K562 (cell line): ENCODE measurements around the gene ADAM22. TPM values are rescaled to one million over a fixed set of nuclear protein-coding genes. Genes with fewer than 3 reads are reported as not detected.

Experiments used
- ATF7 ChIP-seq: fragments of 450-650 bp; IDR thresholded peaks from 2 replicates; pipeline ENCODE4 v1.7.1; 2014; ENCODE audit warnings: mild to moderate bottlenecking, moderate library complexity
- DDX20 ChIP-seq: fragments of 450-650 bp; IDR thresholded peaks from 2 replicates; pipeline ENCODE4 v1.6.1; 2016; ENCODE audit warnings: missing genetic modification characterization, low read depth, mild to moderate bottlenecking, missing compliant biosample characterization, moderate library complexity
- ETV5 ChIP-seq: sonication (generic); formaldehyde crosslinking; IDR thresholded peaks from 2 replicates; pipeline ENCODE4 v1.4.0; 2020; ENCODE audit warnings: low read depth, mild to moderate bottlenecking, missing genetic modification reagents
- GABPB1 ChIP-seq: sonication (generic); formaldehyde crosslinking; IDR thresholded peaks from 2 replicates; pipeline ENCODE4 v1.8.0; 2022; ENCODE audit warnings: mild to moderate bottlenecking, missing genetic modification reagents
- GATAD2A ChIP-seq: fragments of 450-650 bp; IDR thresholded peaks from 2 replicates; pipeline ENCODE4 v1.6.1; 2017
- HNRNPL ChIP-seq: fragments of 200-400 bp; formaldehyde crosslinking; IDR thresholded peaks from 2 replicates; pipeline ENCODE4 v1.6.1; 2017; ENCODE audit warnings: low read depth, mild to moderate bottlenecking, low read length
- NR2C2 ChIP-seq, 2 experiments: fragments of 200-800 bp in 1 of 2; sonication (Bioruptor generic) in 1 of 2; sonication (generic) in 1 of 2; formaldehyde crosslinking in 1 of 2; IDR thresholded peaks; 2 replicates each; pipeline versions ENCODE4 v1.6.1 to v1.8.0; 2016 to 2022; ENCODE audit warnings: mild to moderate bottlenecking in 1 of 2, missing compliant biosample characterization in 1 of 2, missing genetic modification characterization in 1 of 2, missing genetic modification reagents in 1 of 2
- PHB ChIP-seq: fragments of 250-450 bp; sonication (Bioruptor Pico); IDR thresholded peaks from 2 replicates; pipeline ENCODE4 v1.5.0; 2021
- PTTG1 ChIP-seq: fragments of 450-650 bp; IDR thresholded peaks from 2 replicates; pipeline ENCODE4 v1.6.1; 2016; ENCODE audit warnings: low read depth, mild to moderate bottlenecking, missing genetic modification characterization, missing compliant biosample characterization
- SUPT5H ChIP-seq: fragments of 450-650 bp; IDR thresholded peaks from 2 replicates; pipeline ENCODE4 v1.6.1; 2016
- ZBTB17 ChIP-seq: fragments of 450-650 bp; formaldehyde crosslinking; IDR thresholded peaks from 2 replicates; pipeline ENCODE4 v1.4.0; 2020; ENCODE audit warnings: mild to moderate bottlenecking
- ZNF707 ChIP-seq: fragments of 250-450 bp; sonication (Bioruptor Pico); conservative IDR thresholded peaks from 2 replicates; pipeline ENCODE4 v1.8.0; 2022; ENCODE audit warnings: inconsistent platforms, mild to moderate bottlenecking, moderate library complexity
- polyA plus RNA-seq, 8 experiments: library from polyadenylated mRNA; depleted of rRNA in 4 of 8; stranded (reverse) in 5 of 8; unstranded in 3 of 8; fragments of >200 nt; fragmentation: Nextera tagmentation in 2 of 8; fragmentation: Illumina TruSeq in 1 of 8; extraction: Ambion mirVana in 2 of 8; extraction: Trizol in 1 of 8; gene quantifications; 2 replicates each; pipeline versions ENCODE4 v1.2.1 to v1.2.3, GENCODE V29; 2011 to 2014; ENCODE audit warnings: inconsistent platforms in 1 of 8, missing spikeins in 1 of 8
- total RNA-seq, 7 experiments: library from RNA; depleted of rRNA in 6 of 7; stranded (reverse); fragments of >200 nt in 6 of 7; fragmentation: Illumina TruSeq in 2 of 7; extraction: Trizol in 2 of 7; gene quantifications; 2 replicates each; pipeline versions ENCODE4 v1.2.1 to v1.2.3, GENCODE V29; 2011 to 2021; ENCODE audit warnings: low replicate concordance in 1 of 7
- TF ChIP-seq, protein P1 (sequence below): fragments of 450-650 bp; IDR thresholded peaks from 2 replicates; pipeline ENCODE4 v1.6.1; 2018; ENCODE audit warnings: mild to moderate bottlenecking, low read depth; ENCODE audit not compliant: partially characterized antibody
- TF ChIP-seq, protein P2 (sequence below): fragments of 250-450 bp; sonication (Bioruptor Pico); IDR thresholded peaks from 2 replicates; pipeline ENCODE4 v1.4.0; 2020; ENCODE audit warnings: borderline replicate concordance
- TF ChIP-seq, protein P3 (sequence below): fragments of 250-450 bp; sonication (Bioruptor Pico); IDR thresholded peaks from 2 replicates; pipeline ENCODE4 v1.9.0; 2021; ENCODE audit warnings: mild to moderate bottlenecking, inconsistent platforms
- TF ChIP-seq, protein P4 (sequence below), 2 experiments: fragments of 450-650 bp; conservative IDR thresholded peaks; 2 replicates each; pipeline ENCODE4 v1.6.1; 2017; ENCODE audit warnings: mild to moderate bottlenecking in 2 of 2, moderate library complexity in 2 of 2
- TF ChIP-seq, protein P5 (sequence below): sonication (generic); formaldehyde crosslinking; IDR thresholded peaks from 2 replicates; pipeline ENCODE4 v1.9.0; 2022; ENCODE audit warnings: mild to moderate bottlenecking, missing genetic modification reagents

ADAM22 gene
- total and polyA plus RNA-seq, 9 of the 15 experiments (the other 6 are each of a cell fraction or from before 2014, with no cell fraction given): 0.01 to 0.58 (median 0.18) TPM

DNA sequence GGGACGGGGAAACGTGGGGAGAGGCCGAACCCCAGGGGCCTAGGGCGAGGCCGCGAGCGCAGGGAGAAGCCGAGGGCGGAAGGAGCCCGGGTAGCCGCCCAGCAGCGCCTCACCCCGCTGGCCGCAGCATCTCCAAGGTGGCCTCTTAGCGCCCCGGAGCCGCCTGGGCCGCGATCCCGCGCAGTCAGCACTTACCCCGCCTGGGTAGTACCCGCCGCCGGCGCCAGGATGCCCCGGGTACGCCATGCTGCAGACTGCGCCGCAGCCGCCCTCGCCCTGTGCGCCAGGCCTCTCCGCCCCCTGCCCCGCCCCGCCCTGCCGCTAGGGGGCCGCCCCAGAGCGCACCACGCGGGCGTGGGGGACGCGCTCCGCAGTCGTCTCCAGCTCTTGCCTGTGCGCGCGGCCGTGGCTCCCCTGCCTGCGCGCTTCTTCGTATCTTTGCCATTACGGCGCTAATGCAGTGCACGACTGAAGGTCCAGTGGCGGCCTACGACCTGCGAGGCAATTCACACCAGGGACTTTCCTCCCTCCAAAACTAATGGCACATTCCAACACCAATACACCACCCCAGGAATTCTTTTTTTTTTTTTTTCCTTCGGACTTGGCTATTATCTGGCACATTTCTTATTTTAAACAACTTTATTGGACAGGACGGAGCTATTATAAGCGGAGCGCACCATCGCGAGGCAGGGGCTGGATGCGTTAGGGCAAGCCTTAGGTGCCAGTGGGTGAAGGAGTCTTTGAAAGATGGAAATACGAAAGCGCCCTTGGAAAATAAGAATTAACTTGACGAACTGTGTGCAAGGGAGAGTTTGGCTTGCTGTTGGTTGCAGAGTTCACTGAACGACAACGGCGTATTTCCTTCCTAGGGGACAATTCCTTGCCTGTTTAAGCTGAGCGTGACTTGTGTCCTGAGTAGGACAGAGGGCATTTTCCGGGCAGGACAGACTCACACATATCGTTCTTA lies 286.0 kb downstream of the ADAM22 start, which contains the start of gene SRI (continued):
- TF ChIP-seq, protein P1, sequence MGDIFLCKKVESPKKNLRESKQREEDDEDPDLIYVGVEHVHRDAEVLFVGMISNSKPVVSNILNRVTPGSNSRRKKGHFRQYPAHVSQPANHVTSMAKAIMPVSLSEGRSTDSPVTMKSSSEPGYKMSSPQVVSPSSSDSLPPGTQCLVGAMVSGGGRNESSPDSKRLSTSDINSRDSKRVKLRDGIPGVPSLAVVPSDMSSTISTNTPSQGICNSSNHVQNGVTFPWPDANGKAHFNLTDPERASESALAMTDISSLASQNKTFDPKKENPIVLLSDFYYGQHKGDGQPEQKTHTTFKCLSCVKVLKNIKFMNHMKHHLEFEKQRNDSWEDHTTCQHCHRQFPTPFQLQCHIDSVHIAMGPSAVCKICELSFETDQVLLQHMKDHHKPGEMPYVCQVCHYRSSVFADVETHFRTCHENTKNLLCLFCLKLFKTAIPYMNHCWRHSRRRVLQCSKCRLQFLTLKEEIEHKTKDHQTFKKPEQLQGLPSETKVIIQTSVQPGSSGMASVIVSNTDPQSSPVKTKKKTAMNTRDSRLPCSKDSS: no peak
- TF ChIP-seq, protein P2, sequence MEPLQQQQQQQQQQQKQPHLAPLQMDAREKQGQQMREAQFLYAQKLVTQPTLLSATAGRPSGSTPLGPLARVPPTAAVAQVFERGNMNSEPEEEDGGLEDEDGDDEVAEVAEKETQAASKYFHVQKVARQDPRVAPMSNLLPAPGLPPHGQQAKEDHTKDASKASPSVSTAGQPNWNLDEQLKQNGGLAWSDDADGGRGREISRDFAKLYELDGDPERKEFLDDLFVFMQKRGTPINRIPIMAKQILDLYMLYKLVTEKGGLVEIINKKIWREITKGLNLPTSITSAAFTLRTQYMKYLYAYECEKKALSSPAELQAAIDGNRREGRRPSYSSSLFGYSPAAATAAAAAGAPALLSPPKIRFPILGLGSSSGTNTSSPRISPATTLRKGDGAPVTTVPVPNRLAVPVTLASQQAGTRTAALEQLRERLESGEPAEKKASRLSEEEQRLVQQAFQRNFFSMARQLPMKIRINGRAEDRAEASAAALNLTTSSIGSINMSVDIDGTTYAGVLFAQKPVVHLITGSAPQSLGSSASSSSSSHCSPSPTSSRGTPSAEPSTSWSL (CRISPR knock-in tag): no peak
- TF ChIP-seq SUPT5H: peak; percentile 76
- no peak for TF ChIP-seq NR2C2 (CRISPR knock-in tag; IDR thresholded peaks at IDR 0.05)
- peak; percentile 30; the same call in 1 of the 2 replicates for TF ChIP-seq NR2C2 (tag; IDR thresholded peaks at IDR 0.05)
- TF ChIP-seq PHB (CRISPR knock-in tag): no peak
- TF ChIP-seq GABPB1 (CRISPR knock-in tag): peak; percentile 37
- no peak for TF ChIP-seq ZNF707 (CRISPR knock-in tag)
- no peak for TF ChIP-seq GATAD2A
- peak; percentile 100 for TF ChIP-seq ATF7
- peak; percentile 98 for TF ChIP-seq HNRNPL
- TF ChIP-seq, protein P3, sequence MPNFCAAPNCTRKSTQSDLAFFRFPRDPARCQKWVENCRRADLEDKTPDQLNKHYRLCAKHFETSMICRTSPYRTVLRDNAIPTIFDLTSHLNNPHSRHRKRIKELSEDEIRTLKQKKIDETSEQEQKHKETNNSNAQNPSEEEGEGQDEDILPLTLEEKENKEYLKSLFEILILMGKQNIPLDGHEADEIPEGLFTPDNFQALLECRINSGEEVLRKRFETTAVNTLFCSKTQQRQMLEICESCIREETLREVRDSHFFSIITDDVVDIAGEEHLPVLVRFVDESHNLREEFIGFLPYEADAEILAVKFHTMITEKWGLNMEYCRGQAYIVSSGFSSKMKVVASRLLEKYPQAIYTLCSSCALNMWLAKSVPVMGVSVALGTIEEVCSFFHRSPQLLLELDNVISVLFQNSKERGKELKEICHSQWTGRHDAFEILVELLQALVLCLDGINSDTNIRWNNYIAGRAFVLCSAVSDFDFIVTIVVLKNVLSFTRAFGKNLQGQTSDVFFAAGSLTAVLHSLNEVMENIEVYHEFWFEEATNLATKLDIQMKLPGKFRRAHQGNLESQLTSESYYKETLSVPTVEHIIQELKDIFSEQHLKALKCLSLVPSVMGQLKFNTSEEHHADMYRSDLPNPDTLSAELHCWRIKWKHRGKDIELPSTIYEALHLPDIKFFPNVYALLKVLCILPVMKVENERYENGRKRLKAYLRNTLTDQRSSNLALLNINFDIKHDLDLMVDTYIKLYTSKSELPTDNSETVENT (CRISPR knock-in tag): peak; percentile 89
- TF ChIP-seq, protein P4, sequence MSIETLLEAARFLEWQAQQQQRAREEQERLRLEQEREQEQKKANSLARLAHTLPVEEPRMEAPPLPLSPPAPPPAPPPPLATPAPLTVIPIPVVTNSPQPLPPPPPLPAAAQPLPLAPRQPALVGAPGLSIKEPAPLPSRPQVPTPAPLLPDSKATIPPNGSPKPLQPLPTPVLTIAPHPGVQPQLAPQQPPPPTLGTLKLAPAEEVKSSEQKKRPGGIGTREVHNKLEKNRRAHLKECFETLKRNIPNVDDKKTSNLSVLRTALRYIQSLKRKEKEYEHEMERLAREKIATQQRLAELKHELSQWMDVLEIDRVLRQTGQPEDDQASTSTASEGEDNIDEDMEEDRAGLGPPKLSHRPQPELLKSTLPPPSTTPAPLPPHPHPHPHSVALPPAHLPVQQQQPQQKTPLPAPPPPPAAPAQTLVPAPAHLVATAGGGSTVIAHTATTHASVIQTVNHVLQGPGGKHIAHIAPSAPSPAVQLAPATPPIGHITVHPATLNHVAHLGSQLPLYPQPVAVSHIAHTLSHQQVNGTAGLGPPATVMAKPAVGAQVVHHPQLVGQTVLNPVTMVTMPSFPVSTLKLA (conservative IDR thresholded peaks at IDR 0.05): peak; percentile 48 to 81; a peak in 3 of 4 replicates
- no peak for TF ChIP-seq DDX20 (tag)
- no peak for TF ChIP-seq PTTG1
- TF ChIP-seq, protein P5, sequence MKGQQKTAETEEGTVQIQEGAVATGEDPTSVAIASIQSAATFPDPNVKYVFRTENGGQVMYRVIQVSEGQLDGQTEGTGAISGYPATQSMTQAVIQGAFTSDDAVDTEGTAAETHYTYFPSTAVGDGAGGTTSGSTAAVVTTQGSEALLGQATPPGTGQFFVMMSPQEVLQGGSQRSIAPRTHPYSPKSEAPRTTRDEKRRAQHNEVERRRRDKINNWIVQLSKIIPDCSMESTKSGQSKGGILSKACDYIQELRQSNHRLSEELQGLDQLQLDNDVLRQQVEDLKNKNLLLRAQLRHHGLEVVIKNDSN: no peak
- 0 out of 2 replicates have a peak, but pooled peaks have one; percentile 15 for TF ChIP-seq ZBTB17 (CRISPR knock-in tag)
- peak; percentile 34; the same call in 1 of the 2 replicates for TF ChIP-seq ETV5 (CRISPR knock-in tag)
